LNCaP clone FGC (cell line): ENCODE results near the gene WDR41.
A peak's percentile ranks its signal among the peaks of the same experiment; 100 is the strongest.

Experiments
- DNase-seq: peaks from one replicate; pipeline ENCODE4 v3.0.0-alpha.2; 2011; ENCODE audit warnings: low read depth
- H3K4me3 ChIP-seq: 2 replicates; pipeline ENCODE4 v1.5.1; 2011; ENCODE audit warnings: mild to moderate bottlenecking, low read depth, low read length, control low read depth
- CTCF ChIP-seq: IDR thresholded peaks from 2 replicates; pipeline ENCODE4 v1.5.1; 2012; ENCODE audit warnings: mild to moderate bottlenecking; ENCODE audit not compliant: control insufficient read depth, insufficient read depth; ENCODE audit errors: extremely low read depth

Gene WDR41

DNA sequence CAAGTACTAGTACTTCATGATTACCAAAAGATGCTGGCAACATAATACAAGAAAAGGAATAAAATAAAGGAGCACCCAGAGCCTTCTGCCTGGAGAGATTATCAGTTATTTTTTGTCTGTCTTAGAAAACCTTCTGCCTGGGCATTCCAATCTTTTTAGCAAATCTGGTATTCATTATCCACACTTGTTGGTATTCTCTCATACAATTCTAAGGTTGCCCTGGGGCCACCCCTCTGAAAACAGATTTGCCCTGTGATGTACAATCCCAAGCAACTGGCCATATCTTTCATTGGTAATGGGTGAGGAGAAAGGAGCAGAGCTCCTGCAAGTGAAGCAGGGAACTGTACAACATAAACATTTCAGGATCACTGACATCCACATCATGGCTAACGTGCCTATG is 47.8 kb downstream of the WDR41 start:
- H3K4me3 ChIP-seq: no peak overlapping the region
- no peak for TF ChIP-seq CTCF
- no peak for DNase-seq

GRCh38 chr5:77443670-77444069 is 48.4 kb downstream of the WDR41 start:
- DNase-seq: no peak
- no peak for TF ChIP-seq CTCF
- H3K4me3 ChIP-seq: no peak overlapping the region

DNA sequence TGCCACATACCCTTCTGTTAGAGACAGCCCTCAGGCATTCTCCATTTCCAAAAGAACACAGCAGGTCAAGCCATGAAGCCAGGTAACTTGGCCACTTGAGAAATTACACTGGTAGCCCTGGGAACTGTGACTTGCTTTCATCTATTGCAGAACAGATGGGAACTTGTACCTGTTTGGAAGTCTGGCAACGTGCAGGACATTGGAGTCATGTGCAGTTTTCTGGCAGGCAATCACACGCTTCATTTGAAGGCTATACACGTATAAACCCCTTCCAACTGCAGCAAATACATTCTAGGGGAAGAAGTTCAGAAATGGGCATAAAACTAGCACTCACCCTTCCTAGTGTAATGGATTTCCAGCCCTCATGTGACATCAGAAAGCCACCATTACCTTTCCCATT is 54.0 kb downstream of the WDR41 start:
- no peak for DNase-seq
- H3K4me3 ChIP-seq: no peak overlapping the region
- TF ChIP-seq CTCF: no peak

DNA sequence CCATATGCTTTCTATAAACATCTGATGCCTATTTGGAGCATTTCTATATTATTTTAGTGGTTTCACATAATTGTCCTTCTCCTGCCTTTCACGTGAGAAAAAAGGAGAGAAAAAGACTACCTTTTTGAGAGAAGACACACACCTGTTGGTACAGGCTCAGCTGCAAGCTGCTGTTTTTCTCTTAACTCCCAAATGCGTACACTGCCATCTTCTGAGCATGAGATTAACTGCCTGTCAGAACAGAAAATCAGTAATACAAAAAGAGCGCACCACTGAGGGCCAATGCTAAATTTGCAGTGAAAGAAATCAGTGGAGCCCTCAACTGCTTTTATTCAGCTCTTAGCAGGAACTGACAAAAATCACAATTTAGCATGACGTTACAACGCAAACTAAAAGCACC is 54.9 kb downstream of the WDR41 start:
- DNase-seq: peak; percentile 35
- TF ChIP-seq CTCF: peak; percentile 89
- no peak overlapping the region for H3K4me3 ChIP-seq

- TF ChIP-seq CTCF: no peak
- no peak for DNase-seq
- no peak overlapping the region for H3K4me3 ChIP-seq
These were observed 60.4 kb downstream of the WDR41 start for GRCh38 chr5:77431719-77432118.

DNA sequence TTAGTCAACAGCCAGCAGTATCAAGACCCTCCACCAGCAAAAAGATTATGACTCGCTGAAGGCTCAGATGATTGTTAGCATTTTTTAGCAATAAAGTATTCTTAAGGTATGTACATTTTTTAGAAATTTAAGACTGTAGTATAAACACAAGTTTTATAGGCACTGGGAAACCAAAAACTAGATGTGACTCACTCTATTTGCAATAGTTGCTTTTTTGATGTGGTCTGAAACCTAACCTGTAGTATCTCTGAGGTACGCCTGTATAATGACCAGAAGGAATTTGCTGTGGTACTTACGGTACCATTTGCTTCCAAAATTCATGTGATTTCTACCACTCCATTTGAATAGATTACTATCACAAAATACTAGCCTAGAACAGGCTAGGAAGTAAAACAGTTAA is 60.8 kb downstream of the WDR41 start:
- no peak overlapping the region for H3K4me3 ChIP-seq
- no peak for DNase-seq
- TF ChIP-seq CTCF: no peak

- no peak for TF ChIP-seq CTCF
- no peak overlapping the region for H3K4me3 ChIP-seq
- no peak for DNase-seq
These were observed 61.4 kb downstream of the WDR41 start for GRCh38 chr5:77430726-77431125.
